Bronchial epithelial cell (primary cell): Measurements from ENCODE around the gene CABP4. TPM values are rescaled to one million over a fixed set of nuclear protein-coding genes. Genes with fewer than 3 reads are reported as not detected.

Experiments
- DNase-seq: peaks from one replicate; pipeline ENCODE4 v3.0.0-alpha.2; 2010; ENCODE audit warnings: low read depth
- FAIRE-seq: peaks from 2 replicates; lab custom pipeline; 2011; peaks lifted over from hg19 to GRCh38; lab: Jason Lieb, UNC
- H3K27me3 ChIP-seq: 2 replicates; pipeline ENCODE4 v1.5.1; 2011; ENCODE audit warnings: low read length; ENCODE audit not compliant: control insufficient read depth, insufficient read depth
- H3K36me3 ChIP-seq: 2 replicates; pipeline ENCODE4 v1.5.1; 2011; ENCODE audit warnings: low read length; ENCODE audit not compliant: control insufficient read depth, insufficient read depth
- H3K4me3 ChIP-seq: 2 replicates; pipeline ENCODE4 v1.5.1; 2011; ENCODE audit warnings: mild to moderate bottlenecking, low read depth, low read length, control low read depth
- total RNA-seq: library from RNA; depleted of rRNA; stranded (reverse); fragments of >200 nt; gene quantifications from 2 replicates; pipeline ENCODE4 v1.2.1, GENCODE V29; 2014
- TF ChIP-seq, protein P1 (sequence below): IDR thresholded peaks from 2 replicates; pipeline ENCODE4 v1.5.1; 2011; ENCODE audit warnings: mild to moderate bottlenecking, moderate library complexity, low read length, control low read depth, inconsistent platforms; ENCODE audit not compliant: insufficient read depth, severe bottlenecking

Gene CABP4
- total RNA-seq, 1 donor from 2014 or later: not detected

DNA sequence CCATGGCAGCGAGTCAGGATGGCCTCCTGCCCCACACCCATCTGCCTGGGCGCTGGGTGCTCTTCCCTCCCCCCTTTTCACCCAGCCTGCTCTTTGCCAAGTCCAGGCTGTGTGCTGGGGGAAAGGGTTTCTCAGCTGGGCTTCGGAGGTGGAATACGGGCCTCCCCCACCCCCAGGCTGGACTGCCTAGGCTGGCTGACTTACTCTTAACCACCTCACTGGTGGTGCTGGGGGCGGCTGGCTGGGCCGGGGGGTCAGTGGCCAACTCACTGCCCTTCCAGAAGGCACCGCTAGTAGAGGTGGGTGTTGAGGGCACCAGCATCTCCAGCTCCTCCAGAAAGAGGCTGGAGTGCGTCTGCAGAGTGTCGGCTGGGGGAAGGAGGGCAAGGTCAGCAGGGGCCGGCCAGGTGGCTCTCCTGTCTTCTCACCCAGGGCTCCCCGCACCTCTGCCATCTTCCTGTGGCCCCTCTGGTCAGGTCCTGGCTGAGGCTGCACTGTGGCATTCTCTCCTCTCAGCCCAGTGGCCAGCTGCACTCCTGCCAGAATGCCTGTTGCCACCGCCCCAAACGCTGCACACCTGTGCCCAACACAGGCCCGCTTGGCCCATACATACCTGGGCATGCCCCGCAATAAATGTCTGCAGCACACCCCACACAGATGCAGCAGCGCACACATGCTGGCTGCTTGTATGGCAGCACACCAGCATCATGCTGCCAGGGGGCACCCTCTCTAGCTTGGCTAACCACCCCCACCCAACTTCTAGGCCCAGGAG is 40.3 kb downstream of the CABP4 start:
- TF ChIP-seq, protein P1, sequence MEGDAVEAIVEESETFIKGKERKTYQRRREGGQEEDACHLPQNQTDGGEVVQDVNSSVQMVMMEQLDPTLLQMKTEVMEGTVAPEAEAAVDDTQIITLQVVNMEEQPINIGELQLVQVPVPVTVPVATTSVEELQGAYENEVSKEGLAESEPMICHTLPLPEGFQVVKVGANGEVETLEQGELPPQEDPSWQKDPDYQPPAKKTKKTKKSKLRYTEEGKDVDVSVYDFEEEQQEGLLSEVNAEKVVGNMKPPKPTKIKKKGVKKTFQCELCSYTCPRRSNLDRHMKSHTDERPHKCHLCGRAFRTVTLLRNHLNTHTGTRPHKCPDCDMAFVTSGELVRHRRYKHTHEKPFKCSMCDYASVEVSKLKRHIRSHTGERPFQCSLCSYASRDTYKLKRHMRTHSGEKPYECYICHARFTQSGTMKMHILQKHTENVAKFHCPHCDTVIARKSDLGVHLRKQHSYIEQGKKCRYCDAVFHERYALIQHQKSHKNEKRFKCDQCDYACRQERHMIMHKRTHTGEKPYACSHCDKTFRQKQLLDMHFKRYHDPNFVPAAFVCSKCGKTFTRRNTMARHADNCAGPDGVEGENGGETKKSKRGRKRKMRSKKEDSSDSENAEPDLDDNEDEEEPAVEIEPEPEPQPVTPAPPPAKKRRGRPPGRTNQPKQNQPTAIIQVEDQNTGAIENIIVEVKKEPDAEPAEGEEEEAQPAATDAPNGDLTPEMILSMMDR: no peak
- no peak for DNase-seq
- H3K36me3 ChIP-seq: peaks cover 46% of the 10 kb centered on the region
- no peak for FAIRE-seq
- H3K27me3 ChIP-seq: no peaks in the 10 kb centered on the region
- no peak overlapping the region for H3K4me3 ChIP-seq

DNA sequence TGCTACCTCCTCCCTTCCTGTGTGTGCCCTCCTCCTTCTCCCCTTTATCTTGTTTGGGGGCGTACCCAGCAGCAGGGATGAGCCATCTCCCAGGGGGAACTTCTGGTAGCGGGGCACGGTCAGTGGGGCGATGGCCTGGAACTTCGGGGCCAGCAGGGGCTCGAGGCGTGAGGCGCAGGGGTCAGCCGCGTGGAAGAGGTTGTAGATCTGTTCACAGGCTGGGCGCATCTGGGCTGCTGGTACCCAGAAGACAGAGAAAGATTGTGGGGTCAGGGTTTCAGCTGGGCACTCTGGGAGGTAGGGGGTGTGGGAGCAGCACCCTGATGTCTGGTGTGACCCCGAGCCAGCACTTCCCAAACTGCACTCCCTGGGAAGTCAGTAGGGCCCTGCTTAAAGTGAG is 41.0 kb downstream of the CABP4 start:
- Histone ChIP-seq H3K4me3 (no peak overlapping the region), H3K27me3 (no peaks in the 10 kb centered on the region), H3K36me3 (peaks cover 45% of the 10 kb centered on the region)
- FAIRE-seq (no peak), DNase-seq (no peak)
- TF ChIP-seq, protein P1: no peak

DNA sequence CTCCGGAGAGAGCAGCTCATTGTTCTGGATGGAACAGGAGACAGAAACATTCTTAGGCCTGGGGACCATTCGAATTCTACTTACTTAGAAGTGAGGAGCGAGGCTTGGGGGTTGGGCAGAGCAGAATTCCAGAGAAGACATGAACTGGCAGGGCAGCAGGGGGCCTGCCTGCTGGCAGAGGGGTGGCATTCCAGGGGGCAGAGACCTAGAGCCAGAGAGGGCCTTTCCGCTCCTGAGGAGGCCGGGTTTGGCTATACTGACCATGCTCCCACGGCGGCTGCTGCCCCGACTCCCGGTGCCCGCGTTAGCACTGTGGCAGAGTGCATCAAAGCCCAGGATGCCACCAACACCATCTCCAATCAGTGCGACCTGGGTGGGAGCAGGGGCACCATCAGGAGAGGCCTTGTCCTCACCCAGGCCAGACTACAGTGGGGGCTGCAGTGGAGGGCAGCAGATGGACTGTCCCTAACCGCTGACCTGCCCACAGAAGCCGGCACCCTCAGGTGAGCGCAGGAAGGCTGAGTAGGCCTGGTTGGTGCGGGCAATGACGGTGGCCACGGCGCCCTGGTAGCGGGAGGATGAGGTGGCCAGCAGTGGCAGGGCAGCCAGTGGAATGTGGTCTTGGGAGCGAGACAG is 42.6 kb downstream of the CABP4 start:
- H3K4me3 ChIP-seq: no peak overlapping the region
- TF ChIP-seq, protein P1: no peak
- FAIRE-seq (no peak), DNase-seq (no peak)
- no peaks in the 10 kb centered on the region for H3K27me3 ChIP-seq
- peaks cover 51% of the 10 kb centered on the region for H3K36me3 ChIP-seq

DNA sequence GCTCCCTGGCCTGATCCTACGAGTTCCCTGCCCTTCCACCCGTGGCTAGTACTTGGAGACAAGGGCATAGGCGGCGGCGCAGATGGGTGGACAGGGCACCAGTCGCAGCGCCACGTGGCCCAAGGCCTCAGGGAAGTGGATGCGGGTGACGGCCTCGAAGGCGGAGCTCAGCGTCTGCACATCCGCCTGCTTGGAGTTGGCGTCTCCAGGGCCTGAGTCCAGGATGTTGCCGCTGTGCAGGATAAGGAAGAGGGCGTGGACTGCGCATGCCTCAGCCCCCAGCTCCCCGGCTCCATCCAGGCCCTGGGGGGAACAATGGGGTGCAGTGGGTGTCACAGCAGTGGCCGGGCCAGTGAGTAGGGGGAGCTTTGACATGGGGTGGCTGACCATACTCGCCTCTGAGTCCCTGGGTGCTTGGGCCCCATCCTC is 43.4 kb downstream of the CABP4 start:
- Histone ChIP-seq H3K4me3 (no peak overlapping the region), H3K27me3 (no peaks in the 10 kb centered on the region), H3K36me3 (peaks cover 49% of the 10 kb centered on the region)
- TF ChIP-seq, protein P1: no peak
- no peak for DNase-seq
- no peak for FAIRE-seq

DNA sequence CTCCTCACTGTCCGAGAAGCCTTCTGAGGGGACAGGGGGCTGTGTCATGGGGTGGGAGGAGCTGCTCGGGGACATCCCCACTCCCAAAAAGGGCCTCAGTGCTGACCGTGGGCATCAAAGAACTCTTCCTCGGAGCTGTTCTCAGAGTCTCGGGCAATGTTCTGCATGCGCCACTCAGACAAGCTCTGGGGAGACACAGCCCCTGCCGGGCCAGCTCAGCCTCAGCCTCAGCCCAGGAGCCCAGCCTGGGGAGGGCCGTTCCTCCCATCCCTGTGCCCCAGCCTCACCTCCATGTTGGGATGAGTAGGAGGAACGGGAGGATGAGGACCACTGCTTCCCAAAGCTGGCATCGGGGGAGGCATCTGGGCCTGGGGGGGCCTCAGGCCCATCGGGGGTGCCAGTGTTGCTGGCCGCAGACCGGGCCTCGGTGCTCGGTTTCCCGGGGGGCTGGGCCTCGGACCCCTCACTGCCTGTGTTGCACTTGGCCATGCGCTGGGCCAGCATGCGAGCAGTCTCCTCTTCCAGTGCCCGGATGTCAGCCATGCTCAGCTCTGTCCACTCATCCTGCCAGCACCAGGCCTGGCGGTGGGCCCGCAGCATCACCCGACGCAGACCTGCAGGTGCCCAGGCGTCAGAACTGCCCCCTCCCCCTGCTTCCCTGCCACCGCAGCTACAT is 44.8 kb downstream of the CABP4 start:
- FAIRE-seq (no peak), DNase-seq (no peak)
- no peak overlapping the region for H3K4me3 ChIP-seq
- peaks cover 42% of the 10 kb centered on the region for H3K36me3 ChIP-seq
- H3K27me3 ChIP-seq: no peaks in the 10 kb centered on the region
- TF ChIP-seq, protein P1: no peak
